AG04449 (cell line): ENCODE data around the gene DNASE1L2.

Experiments used
- CTCF ChIA-PET: fragments of 350-600 bp; formaldehyde crosslinking; extraction: SDS; loops from one replicate; lab custom pipeline; 2021; ENCODE audit warnings: antibody characterized with exemption; lab: Yijun Ruan, JAX
- POLR2A ChIA-PET: fragments of 400-600, 350-600 bp; formaldehyde crosslinking; extraction: SDS; loops from one replicate; lab custom pipeline; 2020; ENCODE audit warnings: antibody characterized with exemption, inconsistent platforms; lab: Yijun Ruan, JAX
- DNase-seq: peaks from one replicate; pipeline ENCODE4 v3.0.0-alpha.2; 2010; ENCODE audit warnings: low read depth, low spot score
- H3K4me3 ChIP-seq: 2 replicates; pipeline ENCODE4 v1.5.1; 2011; ENCODE audit warnings: low read depth, mild to moderate bottlenecking, control low read depth, low read length
- CTCF ChIP-seq: IDR thresholded peaks from one replicate; pipeline ENCODE4 v1.5.1; 2011; ENCODE audit warnings: mild to moderate bottlenecking, moderate library complexity, low read length, control low read depth, inconsistent platforms; ENCODE audit not compliant: insufficient read depth; ENCODE audit errors: missing control alignments

Gene DNASE1L2

DNA sequence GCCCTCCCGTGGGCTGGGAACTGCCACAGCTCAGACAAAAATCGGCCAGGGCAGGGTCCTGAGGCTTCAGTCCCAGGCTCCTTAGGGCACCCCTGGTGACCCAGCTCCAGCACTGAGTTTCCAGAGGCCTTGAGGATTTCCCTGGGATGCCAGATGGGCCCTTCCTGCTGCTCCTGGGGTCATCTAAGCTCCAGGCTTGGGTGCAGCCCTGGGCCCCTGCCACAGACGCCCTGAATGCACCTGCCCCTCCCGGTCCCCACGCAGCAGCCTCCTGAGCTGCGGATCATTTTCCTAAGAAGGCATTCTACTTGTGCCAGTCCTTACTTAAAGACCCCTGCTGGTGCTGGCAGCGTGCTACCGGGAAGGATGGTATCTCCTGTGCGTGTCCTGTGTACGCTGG is 37.7 kb downstream of the DNASE1L2 start:
- H3K4me3 ChIP-seq: no peak overlapping the region
- CTCF ChIA-PET: no interaction called here
- TF ChIP-seq CTCF: no peak
- DNase-seq: no peak
- POLR2A ChIA-PET: interaction anchor here (0.7 kb wide), 1 partner anchor 11 kb away, joined by 3 read pairs; no protein-coding TSS in a partner anchor

- TF ChIP-seq CTCF: no peak
- no peak overlapping the region for H3K4me3 ChIP-seq
- ChIA-PET CTCF (interaction anchor here (0.6 to 1.0 kb wide), 2 partner anchors 64 to 223 kb away, joined by 3 read pairs; partner anchors contain the start of gene ABCA3), POLR2A (interaction anchor here (0.6 kb wide), 1 partner anchor 222 kb away, joined by 3 read pairs; no protein-coding TSS in a partner anchor)
- no peak for DNase-seq
Observed at GRCh38 chr16:2275476-2276367, 39.5 kb downstream of the DNASE1L2 start.

GRCh38 chr16:2276368-2277195 is 40.3 kb downstream of the DNASE1L2 start:
- no peak for DNase-seq
- TF ChIP-seq CTCF: no peak
- ChIA-PET CTCF (interaction anchor here (0.6 kb wide), 1 partner anchor 222 kb away, joined by 3 read pairs; no protein-coding TSS in a partner anchor), POLR2A (interaction anchor here (0.6 kb wide), 1 partner anchor 221 kb away, joined by 3 read pairs; no protein-coding TSS in a partner anchor)
- no peak overlapping the region for H3K4me3 ChIP-seq

DNA sequence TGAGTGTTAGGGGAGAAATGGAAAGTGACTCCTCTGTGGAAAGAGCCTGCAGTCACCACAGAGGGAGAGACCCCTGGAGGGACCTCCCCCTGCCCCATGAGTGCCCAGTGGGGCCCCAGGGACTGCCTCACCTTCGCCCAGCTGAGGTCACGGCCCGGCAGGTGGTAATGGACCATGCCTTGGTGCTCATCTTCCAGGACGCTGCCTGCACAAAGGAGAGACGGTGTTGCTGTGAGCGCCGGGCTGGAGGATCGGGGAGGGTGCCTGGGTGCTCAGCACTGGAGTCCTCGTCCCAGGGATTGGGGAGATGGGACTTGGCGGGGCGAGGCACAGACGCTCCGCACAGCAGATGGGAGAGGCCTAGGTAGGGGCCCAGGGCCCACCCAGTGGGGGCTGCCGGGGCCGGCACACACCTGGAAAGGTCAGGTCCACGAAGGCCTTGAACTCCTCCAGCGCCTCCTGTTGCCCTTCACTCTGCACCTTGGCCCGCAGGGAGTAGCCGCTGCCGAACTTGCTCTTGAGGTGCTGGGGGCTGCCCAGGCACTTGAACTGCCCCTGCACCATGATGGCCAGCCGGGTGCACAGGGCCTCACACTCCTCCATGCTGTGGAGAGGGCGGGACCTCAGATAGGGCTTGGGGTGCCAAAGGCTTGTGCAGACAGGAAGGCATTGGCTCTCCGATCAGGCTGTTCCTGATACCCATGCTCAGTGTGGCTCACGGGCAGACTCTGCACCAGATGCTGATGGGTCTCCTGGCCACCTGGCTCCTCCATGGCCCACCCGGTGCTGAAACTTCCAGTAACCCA is 41.4 kb downstream of the DNASE1L2 start:
- ChIA-PET CTCF (no interaction called here), POLR2A (no interaction called here)
- DNase-seq: no peak
- no peak for TF ChIP-seq CTCF
- H3K4me3 ChIP-seq: no peak overlapping the region

DNA sequence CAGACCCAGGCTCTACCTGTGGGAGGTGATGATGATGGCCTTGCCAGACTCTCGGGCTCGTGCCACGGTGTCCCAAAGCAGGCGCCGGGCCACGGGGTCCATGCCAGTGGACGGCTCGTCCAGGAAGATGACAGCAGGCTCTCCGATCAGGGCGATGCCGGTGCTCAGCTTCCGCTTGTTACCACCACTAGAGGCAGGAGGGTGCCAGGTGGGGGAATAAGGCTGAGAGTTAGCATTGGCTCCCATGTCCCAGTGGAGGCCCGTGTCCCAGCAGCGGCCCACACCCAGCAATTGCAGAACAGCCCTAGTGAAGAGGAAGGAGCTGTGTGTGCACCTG is 42.0 kb downstream of the DNASE1L2 start:
- POLR2A ChIA-PET: interaction anchor here (1.1 kb wide), 1 partner anchor 15 kb away, joined by 3 read pairs; no protein-coding TSS in a partner anchor
- no peak overlapping the region for H3K4me3 ChIP-seq
- no peak for TF ChIP-seq CTCF
- DNase-seq: no peak
- CTCF ChIA-PET: no interaction called here
